ENCODE data around the gene TMEM87B. TPM values are rescaled to one million over a fixed set of nuclear protein-coding genes. Genes with fewer than 3 reads are reported as not detected.

The TMEM87B gene
- total RNA-seq, 1 experiment from 2014 or later = 21.9 TPM

GRCh38 chr2:112168422-112169124 is 113.5 kb downstream of the TMEM87B start:
- no peak for DNase-seq (ENCODE audit: low read depth)

Other genes starting within 250 kb of the TMEM87B start
- 21.0 and 29.3 TPM in 2 replicates for gene ANAPC1, start 171.1 kb upstream of the TMEM87B start, total RNA-seq (2014; rRNA removed; shearing (Covaris generic))
- 0.25 TPM in 1 of 2 replicates, not detected in the other for gene MERTK, start 156.7 kb upstream of the TMEM87B start, total RNA-seq (2014; rRNA removed; shearing (Covaris generic))
- gene FBLN7, start 83.1 kb downstream of the TMEM87B start, total RNA-seq (2014; rRNA removed; shearing (Covaris generic)) = 3.0 and 3.9 TPM in 2 replicates
- gene ZC3H8, start 199.8 kb downstream of the TMEM87B start, total RNA-seq (2014; rRNA removed; shearing (Covaris generic)) = 1.6 and 5.2 TPM in 2 replicates
- 2.0 and 3.5 TPM in 2 replicates for gene ZC3H6, start 220.3 kb downstream of the TMEM87B start, total RNA-seq (2014; rRNA removed; shearing (Covaris generic))